Loucy (cell line): ENCODE results near the gene KRTAP4-9.

Source experiments
- H2AFZ ChIP-seq: fragments of 200-600 bp; sonication (generic); 2 replicates; pipeline ENCODE4 v1.6.0; 2016; ENCODE audit warnings: antibody characterized with exemption, mild to moderate bottlenecking, low read length, moderate library complexity
- H3F3A ChIP-seq: fragments of 200-600 bp; 2 replicates; pipeline ENCODE4 v1.6.0; 2016; ENCODE audit warnings: antibody characterized with exemption, low read depth, mild to moderate bottlenecking
- H3K27me3 ChIP-seq: fragments of 200-600 bp; sonication (generic); 2 replicates; pipeline ENCODE4 v1.6.1; 2014; ENCODE audit warnings: low read length, mild to moderate bottlenecking; ENCODE audit not compliant: insufficient read depth, poor library complexity, severe bottlenecking
- H3K36me3 ChIP-seq: fragments of 200-600 bp; sonication (generic); 2 replicates; pipeline ENCODE4 v1.6.1; 2016; ENCODE audit warnings: low read length; ENCODE audit not compliant: insufficient read depth
- H3K4me1 ChIP-seq: fragments of 200-600 bp; sonication (generic); 2 replicates; pipeline ENCODE4 v1.5.1; 2014; ENCODE audit warnings: low read length, mild to moderate bottlenecking; ENCODE audit not compliant: insufficient read depth, poor library complexity, severe bottlenecking
- H3K4me2 ChIP-seq: fragments of 200-600 bp; sonication (generic); 2 replicates; pipeline ENCODE4 v1.6.0; 2014; ENCODE audit warnings: antibody characterized with exemption, low read length, low read depth, mild to moderate bottlenecking; ENCODE audit not compliant: poor library complexity, severe bottlenecking
- H3K4me3 ChIP-seq: fragments of 200-600 bp; sonication (generic); 2 replicates; pipeline ENCODE4 v1.5.1; 2014; ENCODE audit warnings: low read length, mild to moderate bottlenecking, mixed read lengths; ENCODE audit not compliant: poor library complexity, severe bottlenecking
- H3K79me2 ChIP-seq: fragments of 200-600 bp; sonication (generic); 2 replicates; pipeline ENCODE4 v1.6.1; 2014; ENCODE audit warnings: low read length; ENCODE audit not compliant: insufficient read depth
- H3K9ac ChIP-seq: fragments of 200-600 bp; sonication (generic); 2 replicates; pipeline ENCODE4 v1.6.0; 2014; ENCODE audit warnings: mild to moderate bottlenecking, low read depth, low read length, moderate library complexity; ENCODE audit not compliant: poor library complexity, severe bottlenecking
- H3K9me2 ChIP-seq: fragments of 200-600 bp; sonication (generic); replicated peaks from 2 replicates; pipeline ENCODE4 v1.6.1; 2016; ENCODE audit warnings: low read depth, low read length, mixed read lengths
- H3K9me3 ChIP-seq: fragments of 200-600 bp; sonication (generic); 2 replicates; pipeline ENCODE4 v1.6.1; 2014; ENCODE audit warnings: mild to moderate bottlenecking, antibody characterized with exemption, low read length, low read depth; ENCODE audit not compliant: insufficient read depth
- H4K20me1 ChIP-seq: fragments of 200-600 bp; sonication (generic); 2 replicates; pipeline ENCODE4 v1.6.0; 2014; ENCODE audit warnings: antibody characterized with exemption, low read length, mild to moderate bottlenecking; ENCODE audit not compliant: insufficient read depth, poor library complexity, severe bottlenecking
- EZH2phosphoT487 ChIP-seq: fragments of 200-600 bp; IDR thresholded peaks from 2 replicates; pipeline ENCODE4 v1.6.1; 2018; ENCODE audit warnings: antibody characterized with exemption, mild to moderate bottlenecking, moderate library complexity, borderline replicate concordance
- TF ChIP-seq, protein P1 (sequence below): fragments of 200-600 bp; sonication (generic); conservative IDR thresholded peaks from 2 replicates; pipeline ENCODE4 v1.5.1; 2014; ENCODE audit warnings: mild to moderate bottlenecking, antibody characterized with exemption, low read length

The KRTAP4-9 gene

DNA sequence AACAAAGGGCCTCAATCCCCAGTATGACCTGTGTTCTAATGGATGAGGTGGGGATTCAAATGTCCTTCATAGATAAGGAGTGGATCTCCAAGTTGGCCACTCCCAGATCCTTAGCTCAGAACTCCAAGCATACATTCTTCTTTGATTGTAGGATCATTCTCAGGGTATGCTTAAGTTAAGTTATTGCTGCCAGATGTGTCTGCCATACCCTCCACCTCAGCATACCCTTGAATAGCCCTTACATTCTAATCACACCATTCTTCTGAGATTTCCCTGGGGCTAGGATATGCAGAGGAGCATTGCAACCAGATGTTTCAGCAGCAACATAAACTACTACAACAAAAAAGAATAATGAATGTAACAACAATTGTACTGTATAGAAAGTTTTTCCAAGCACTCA, 37.9 kb upstream of the KRTAP4-9 start:
- Histone ChIP-seq H3K9me2 (no peaks in the 10 kb centered on the region), H3K36me3 (no peaks in the 10 kb centered on the region), H3F3A (no peaks in the 10 kb centered on the region), H3K4me1 (peaks cover 8% of the 10 kb centered on the region), H4K20me1 (no peaks in the 10 kb centered on the region), H3K9me3 (no peaks in the 10 kb centered on the region), H3K4me2 (no peak overlapping the region), H3K9ac (no peak overlapping the region), H3K4me3 (no peak overlapping the region), H3K79me2 (no peaks in the 10 kb centered on the region), H2AFZ (no peak overlapping the region), H3K27me3 (no peaks in the 10 kb centered on the region)
- TF ChIP-seq, protein P1, sequence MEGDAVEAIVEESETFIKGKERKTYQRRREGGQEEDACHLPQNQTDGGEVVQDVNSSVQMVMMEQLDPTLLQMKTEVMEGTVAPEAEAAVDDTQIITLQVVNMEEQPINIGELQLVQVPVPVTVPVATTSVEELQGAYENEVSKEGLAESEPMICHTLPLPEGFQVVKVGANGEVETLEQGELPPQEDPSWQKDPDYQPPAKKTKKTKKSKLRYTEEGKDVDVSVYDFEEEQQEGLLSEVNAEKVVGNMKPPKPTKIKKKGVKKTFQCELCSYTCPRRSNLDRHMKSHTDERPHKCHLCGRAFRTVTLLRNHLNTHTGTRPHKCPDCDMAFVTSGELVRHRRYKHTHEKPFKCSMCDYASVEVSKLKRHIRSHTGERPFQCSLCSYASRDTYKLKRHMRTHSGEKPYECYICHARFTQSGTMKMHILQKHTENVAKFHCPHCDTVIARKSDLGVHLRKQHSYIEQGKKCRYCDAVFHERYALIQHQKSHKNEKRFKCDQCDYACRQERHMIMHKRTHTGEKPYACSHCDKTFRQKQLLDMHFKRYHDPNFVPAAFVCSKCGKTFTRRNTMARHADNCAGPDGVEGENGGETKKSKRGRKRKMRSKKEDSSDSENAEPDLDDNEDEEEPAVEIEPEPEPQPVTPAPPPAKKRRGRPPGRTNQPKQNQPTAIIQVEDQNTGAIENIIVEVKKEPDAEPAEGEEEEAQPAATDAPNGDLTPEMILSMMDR = no peak
- no peak for TF ChIP-seq EZH2phosphoT487

DNA sequence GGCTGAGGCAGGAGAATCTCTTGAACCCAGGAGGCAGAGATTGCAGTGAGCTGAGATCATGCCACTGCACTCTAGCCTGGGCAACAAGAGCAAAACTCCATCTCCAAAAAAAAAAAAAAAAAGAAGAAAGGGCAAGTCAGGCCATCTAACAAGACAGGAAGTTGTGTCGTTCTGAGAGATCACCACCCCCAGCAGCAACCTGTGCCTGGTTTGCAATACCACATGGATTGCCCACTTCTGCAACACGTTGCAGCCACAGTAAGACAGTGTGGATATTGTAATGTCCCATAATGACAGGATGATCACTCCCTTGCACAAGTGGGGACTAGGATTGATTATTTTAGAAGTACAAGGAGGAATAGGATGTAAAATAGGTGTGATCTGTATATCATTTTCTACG, 36.2 kb upstream of the KRTAP4-9 start:
- H3K4me1 ChIP-seq = peaks cover 8% of the 10 kb centered on the region
- no peaks in the 10 kb centered on the region for H3K9me3 ChIP-seq
- H3K9me2 ChIP-seq = no peaks in the 10 kb centered on the region
- no peak overlapping the region for H3K4me3 ChIP-seq
- H3K4me2 ChIP-seq = no peak overlapping the region
- no peak overlapping the region for H3K9ac ChIP-seq
- no peaks in the 10 kb centered on the region for H4K20me1 ChIP-seq
- no peaks in the 10 kb centered on the region for H3K36me3 ChIP-seq
- H3K27me3 ChIP-seq = no peaks in the 10 kb centered on the region
- TF ChIP-seq, protein P1 = no peak
- TF ChIP-seq EZH2phosphoT487 = no peak
- no peaks in the 10 kb centered on the region for H3K79me2 ChIP-seq
- H2AFZ ChIP-seq = no peak overlapping the region
- no peaks in the 10 kb centered on the region for H3F3A ChIP-seq

DNA sequence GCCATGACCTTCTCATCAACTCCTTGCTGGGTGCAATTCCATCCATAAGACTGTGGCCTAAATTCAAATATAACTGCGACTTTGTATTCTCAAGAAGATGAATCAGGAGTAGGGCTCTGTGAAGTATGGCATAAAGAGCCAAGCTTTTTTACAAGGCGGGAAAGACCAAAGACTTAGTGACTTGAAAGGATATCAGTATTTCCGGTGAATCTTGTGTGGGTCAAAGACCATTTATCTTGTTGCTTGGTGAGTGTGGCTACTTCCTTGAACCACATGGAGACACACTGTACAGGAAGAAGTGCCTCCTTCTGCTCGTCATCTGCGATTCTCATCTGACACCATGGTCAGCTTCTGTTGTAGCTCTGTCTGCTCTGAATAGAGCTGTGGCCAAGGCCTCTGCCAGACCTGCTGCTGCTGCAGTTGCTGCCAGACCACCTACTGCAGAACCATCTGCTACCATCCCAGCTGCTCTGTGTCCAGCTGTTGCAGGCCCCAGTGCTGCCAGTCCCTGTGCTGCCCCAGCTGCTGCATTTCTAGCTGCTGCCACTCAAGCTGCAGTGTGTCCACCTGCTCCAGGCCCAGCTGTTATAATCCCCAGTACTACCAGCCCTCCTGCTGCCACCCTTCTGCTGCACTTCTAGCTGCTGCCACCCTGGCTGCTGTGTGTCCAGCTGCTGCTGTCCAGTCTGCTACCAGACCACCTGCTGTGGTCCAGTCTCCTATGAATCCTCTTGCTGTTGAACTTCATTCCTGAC, 33.4 kb upstream of the KRTAP4-9 start:
- Histone ChIP-seq H3K4me3 (no peak overlapping the region), H4K20me1 (no peaks in the 10 kb centered on the region), H3K9me2 (no peaks in the 10 kb centered on the region), H2AFZ (peak overlapping the region; percentile 69; the same call in 1 of the 2 replicates), H3F3A (no peaks in the 10 kb centered on the region), H3K79me2 (no peaks in the 10 kb centered on the region), H3K4me2 (no peak overlapping the region), H3K9ac (no peak overlapping the region), H3K4me1 (peaks cover 8% of the 10 kb centered on the region), H3K9me3 (no peaks in the 10 kb centered on the region), H3K27me3 (no peaks in the 10 kb centered on the region), H3K36me3 (no peaks in the 10 kb centered on the region)
- no peak for TF ChIP-seq EZH2phosphoT487
- TF ChIP-seq, protein P1 = no peak
